Measurements from ENCODE around the gene ARHGEF37.

The ARHGEF37 gene

GRCh38 chr5:149628846-149629388, 47.6 kb downstream of the ARHGEF37 start:
- DNase-seq (ENCODE audit: low read depth, low spot score), result no peak

DNA sequence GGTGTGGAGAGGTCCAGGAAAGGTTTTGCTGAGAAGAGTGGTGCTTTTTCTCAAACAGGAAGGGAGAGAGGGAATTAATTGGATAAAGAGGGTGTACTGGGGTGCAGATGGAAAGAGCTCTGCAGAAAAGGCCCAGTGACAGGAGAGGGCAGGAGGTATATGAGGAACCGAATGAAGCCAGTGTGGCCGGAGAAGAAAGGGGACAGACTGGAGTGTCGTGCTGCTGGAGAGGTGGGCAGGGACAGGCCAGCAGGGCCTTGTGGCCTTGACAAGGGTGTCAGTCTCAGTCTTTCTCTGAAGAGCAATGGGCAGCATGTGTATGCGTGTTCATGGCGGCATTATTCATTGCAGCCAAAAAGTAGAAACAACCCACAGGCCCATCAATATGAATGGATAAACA, 48.1 kb downstream of the ARHGEF37 start:
- no peak for DNase-seq (ENCODE audit: low read depth, low spot score)

DNA sequence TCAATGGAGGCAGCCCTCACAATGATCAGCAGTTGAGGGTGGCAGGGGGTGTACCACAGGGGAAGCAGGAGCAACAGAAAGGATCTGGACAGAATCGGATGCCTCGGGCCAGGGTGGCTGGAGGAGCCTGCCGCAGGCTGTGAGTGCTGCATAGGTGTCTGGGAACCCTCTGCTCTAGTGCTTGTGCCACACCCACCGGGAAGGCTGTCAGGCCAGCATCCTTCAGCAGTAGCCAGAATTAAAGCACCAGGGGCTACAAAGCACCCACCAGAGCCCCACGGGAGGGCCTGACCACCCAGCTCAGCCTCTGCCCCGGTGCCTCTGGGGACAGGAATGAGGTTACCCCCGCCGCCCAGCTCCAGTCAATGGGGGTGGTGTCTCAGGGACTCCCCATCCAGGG, 49.0 kb downstream of the ARHGEF37 start:
- no peak for DNase-seq (ENCODE audit: low read depth, low spot score)

DNA sequence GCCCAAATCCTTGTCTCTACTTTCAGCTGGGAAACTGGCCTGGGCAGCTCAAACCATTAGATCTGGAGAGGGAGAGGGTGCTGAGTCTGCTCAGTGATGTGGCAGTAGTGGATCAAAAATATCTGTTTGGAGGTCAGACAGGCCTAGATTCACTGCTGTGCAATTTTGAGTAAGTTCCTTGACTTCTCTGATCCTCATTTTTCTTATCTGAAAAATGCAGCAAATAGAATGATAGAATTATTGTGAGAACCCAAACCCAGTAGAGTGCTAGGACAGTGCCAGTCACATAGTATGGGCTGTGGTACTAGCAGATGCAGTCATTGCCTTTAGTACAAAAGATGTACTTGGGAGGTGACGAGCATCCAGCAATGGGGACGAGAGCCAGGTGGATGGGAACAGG, 50.2 kb downstream of the ARHGEF37 start:
- no peak for DNase-seq (ENCODE audit: low read depth, low spot score)

DNA sequence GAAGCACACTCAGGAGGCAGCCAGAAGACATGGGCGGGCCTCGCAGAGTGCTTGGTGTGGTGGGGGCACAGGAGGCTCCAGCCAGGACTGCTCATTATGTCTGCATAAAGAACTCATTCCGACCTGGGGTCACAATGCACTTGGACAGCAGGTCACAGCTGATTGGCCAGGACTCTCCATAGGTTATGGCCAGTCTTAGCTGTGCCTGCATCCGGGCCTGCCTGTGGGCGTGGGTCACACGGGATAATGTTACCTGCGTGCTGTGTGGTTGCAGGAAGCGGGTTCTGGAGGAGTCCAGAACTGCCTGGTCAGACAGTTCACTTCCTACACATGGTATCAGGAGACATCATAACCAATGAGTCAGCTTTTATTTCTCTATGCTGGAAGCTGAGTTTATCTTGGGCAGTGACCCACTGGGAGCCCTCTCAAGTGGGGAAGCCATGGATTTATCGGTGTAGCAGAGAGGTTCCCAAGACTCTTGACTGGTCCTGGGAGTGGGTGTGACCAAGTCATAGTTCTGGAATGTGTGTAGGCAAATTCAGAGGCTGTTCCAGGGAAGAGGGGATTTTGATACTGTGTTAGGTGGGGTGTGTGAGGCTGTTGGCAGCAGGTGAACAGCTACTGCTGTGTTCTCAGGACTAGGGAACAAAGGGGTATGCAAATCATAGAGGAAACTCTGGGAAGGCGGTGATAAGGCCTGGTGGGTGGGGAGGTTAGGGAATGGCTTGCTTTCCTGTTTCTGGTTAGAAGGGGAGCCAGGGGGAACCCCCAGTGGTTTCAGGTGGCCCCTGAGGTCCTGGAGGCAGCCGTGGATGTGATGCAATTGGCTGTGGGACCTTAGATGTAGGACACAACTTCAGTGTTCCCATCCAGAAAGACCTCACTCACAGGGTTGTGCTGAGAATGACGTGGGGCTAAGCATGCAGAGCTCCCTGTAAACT, 51.3 kb downstream of the ARHGEF37 start:
- DNase-seq (ENCODE audit: low read depth, low spot score), result no peak

- no peak for DNase-seq (ENCODE audit: low read depth, low spot score)
These were observed 52.4 kb downstream of the ARHGEF37 start for GRCh38 chr5:149633476-149634350.

DNA sequence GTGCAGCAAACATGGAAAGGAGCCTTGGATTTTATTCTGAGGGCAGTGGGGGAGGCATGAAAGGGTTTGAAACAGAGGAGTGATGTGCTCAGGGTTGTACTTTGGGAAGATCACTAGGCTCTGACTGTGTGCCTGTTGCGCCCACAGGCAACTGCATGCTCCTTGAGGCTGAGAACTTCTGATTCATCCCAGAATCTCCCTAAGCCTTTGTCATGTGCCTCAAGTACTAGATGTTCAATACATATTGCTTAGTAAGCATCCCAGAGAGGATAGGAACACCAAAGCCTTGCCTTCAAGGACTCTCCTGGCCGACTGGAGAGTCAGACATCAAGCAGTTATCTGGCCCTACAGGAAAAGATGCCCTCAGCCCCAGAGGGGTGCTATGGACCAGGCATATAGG, 54.1 kb downstream of the ARHGEF37 start:
- DNase-seq (ENCODE audit: low read depth, low spot score), result no peak

GRCh38 chr5:149636191-149636860, 55.0 kb downstream of the ARHGEF37 start:
- no peak for DNase-seq (ENCODE audit: low read depth, low spot score)

GRCh38 chr5:149636861-149637246, 55.6 kb downstream of the ARHGEF37 start:
- DNase-seq (ENCODE audit: low read depth, low spot score), result no peak

- no peak for DNase-seq (ENCODE audit: low read depth, low spot score)
These were observed 56.8 kb downstream of the ARHGEF37 start for GRCh38 chr5:149638136-149638535.

DNA sequence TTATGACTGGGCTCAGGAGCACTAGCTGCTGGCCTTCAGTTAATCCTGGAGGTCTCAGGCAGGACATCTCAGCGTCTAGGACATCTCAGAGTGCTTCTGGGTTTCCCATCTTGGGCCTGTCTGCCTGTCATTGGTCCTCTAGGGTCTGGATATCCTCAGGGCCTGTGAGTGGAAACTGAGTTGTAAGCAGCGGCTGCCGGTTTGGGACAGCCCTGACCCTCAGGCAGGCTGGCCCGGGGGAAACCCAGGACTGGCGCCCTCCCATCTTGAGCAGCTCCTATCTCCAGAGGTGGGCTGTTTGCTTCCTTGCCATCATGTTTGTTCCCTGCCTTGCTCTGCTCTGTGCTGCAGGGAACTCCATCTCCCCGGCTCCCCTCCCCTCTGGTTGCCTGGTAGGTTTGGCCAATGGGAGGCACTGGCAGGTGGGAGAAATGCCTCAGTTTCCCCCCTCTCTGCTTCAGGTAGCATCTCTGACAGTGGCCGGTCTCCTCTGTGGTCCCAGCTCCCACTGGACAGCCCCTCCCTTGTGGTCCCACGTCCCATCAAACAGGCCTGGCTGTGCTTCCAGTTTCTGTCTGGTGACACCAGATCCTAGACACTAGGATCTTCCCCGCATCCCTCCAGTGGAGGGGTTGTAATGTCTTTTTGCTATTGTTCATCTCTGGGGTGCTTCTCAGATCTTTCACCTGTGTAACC, 57.4 kb downstream of the ARHGEF37 start:
- DNase-seq (ENCODE audit: low read depth, low spot score), result no peak

- DNase-seq (ENCODE audit: low read depth, low spot score), result no peak
These were observed 58.4 kb downstream of the ARHGEF37 start for GRCh38 chr5:149639737-149640136.

DNA sequence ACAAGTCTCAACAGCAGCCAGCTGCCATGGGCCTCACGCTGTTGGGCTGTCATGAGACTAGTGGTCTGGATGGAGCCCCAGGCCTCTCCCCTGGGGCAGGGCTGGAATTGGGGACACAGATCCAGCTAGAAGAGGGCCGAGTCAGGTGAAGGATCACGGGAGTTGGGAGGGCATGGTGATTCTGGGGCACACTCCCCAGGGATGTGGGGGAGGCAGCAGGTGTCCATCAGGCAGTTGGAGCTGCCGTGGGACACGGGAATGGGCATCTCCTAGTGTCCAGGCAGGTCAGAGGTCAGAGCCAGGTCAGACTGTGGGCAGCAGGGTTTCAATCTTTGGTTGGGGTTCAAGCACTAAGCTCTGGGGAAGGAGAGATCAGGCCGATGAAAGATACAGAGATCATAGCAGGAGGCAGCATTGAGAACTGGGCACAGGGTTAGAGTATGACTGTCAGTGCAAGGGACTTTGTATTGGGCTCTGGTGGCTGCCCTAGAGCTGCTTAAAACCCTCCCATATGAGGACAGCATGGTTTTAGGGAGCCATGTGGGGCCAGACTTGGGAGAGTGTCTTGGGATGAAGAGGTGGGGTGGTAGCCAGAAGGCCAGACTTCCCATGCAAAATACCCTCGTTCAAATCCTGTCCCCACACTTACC, 59.2 kb downstream of the ARHGEF37 start:
- DNase-seq (ENCODE audit: low read depth, low spot score), result no peak

- DNase-seq (ENCODE audit: low read depth, low spot score), result no peak
These were observed 59.8 kb downstream of the ARHGEF37 start for GRCh38 chr5:149641000-149641576.

GRCh38 chr5:149641600-149641999, 60.3 kb downstream of the ARHGEF37 start:
- no peak for DNase-seq (ENCODE audit: low read depth, low spot score)

DNA sequence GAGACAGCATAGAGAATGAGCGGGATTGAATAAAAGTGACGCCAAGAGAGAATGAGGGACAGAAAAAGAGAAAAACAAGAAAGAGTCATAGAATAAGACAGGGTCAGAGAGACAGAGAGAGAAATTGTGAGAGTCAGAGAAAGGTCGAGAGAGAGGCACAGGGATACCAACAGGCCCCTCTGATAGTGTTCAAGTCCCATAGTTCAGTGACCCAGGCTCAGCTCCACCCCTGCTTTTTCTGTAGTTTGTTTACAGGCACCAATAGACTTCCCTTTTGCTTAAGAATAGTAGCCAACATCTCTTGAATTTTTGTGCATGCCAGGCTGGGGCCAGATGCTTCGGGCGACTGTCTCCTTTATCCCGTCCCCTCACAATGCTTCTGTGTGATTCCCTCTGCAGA, 62.5 kb downstream of the ARHGEF37 start:
- no peak for DNase-seq (ENCODE audit: low read depth, low spot score)

- DNase-seq (ENCODE audit: low read depth, low spot score), result no peak
These were observed 63.3 kb downstream of the ARHGEF37 start for GRCh38 chr5:149644629-149645028.

DNA sequence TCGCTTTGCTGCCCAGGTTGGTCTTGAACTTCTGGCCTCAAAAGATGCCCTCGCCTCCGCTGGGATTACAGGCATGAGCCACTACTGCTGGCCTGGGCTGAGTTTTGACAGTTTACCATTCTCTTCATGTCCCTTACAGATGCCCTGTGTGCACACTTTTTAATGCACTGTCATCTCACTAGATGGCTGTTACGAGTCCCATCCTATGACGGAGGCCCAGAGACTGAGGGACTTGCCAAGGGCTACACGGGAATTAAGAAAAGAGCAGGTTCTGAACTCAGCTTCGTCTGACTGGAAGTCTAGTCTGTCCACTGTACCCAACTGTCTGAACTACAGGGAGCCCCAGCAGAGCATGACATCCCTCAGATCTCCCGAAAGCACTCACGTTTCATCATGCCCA, 63.9 kb downstream of the ARHGEF37 start:
- DNase-seq (ENCODE audit: low read depth, low spot score), result no peak

GRCh38 chr5:149645725-149646124, 64.4 kb downstream of the ARHGEF37 start:
- no peak for DNase-seq (ENCODE audit: low read depth, low spot score)

DNA sequence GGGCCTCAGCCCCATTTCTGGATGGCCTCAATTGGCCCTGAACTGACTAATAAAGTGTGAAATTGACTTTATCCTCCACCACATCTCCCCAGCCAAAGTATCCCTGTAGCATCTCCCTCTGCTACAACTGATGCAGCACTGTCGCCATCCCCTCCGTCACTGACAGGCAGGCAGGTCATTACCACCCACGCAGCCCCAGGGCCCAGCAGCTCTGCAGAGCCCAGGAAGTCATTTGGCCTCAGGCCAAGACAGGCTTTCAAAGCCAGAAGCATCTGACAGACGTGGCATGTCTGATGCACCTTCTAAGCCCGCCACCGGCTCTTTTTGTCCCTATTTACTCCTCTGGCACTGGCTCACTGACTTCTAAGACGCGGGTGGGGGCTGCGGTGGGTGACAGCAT, 65.3 kb downstream of the ARHGEF37 start:
- no peak for DNase-seq (ENCODE audit: low read depth, low spot score)
